Endothelial cell (in vitro differentiated cells): Measurements from ENCODE around the gene SF3A1. TPM values are rescaled to one million over a fixed set of nuclear protein-coding genes. Genes with fewer than 3 reads are reported as not detected.

ENCODE experiments used
- DNase-seq: peaks from one replicate; pipeline ENCODE4 v3.0.0; 2021; ENCODE audit warnings: low spot score
- H3K27ac Mint-ChIP-seq: one replicate; pipeline ENCODE4 v1.8.0; 2021; ENCODE audit warnings: mixed read lengths, inconsistent platforms; ENCODE audit not compliant: unreplicated experiment
- H3K27me3 Mint-ChIP-seq: one replicate; pipeline ENCODE4 v1.8.0; 2021; ENCODE audit warnings: mild to moderate bottlenecking, moderate library complexity, mixed read lengths, inconsistent platforms; ENCODE audit not compliant: unreplicated experiment
- H3K36me3 Mint-ChIP-seq: one replicate; pipeline ENCODE4 v1.8.0; 2021; ENCODE audit warnings: mild to moderate bottlenecking, low read depth, mixed read lengths, inconsistent platforms; ENCODE audit not compliant: unreplicated experiment
- H3K4me1 Mint-ChIP-seq: one replicate; pipeline ENCODE4 v1.8.0; 2021; ENCODE audit warnings: mild to moderate bottlenecking, mixed read lengths, inconsistent platforms; ENCODE audit not compliant: unreplicated experiment
- H3K4me3 Mint-ChIP-seq: one replicate; pipeline ENCODE4 v1.8.0; 2021; ENCODE audit warnings: mild to moderate bottlenecking, mixed read lengths, inconsistent platforms; ENCODE audit not compliant: unreplicated experiment
- H3K9me3 Mint-ChIP-seq: one replicate; pipeline ENCODE4 v1.8.0; 2021; ENCODE audit warnings: mixed read lengths, inconsistent platforms; ENCODE audit not compliant: unreplicated experiment
- CTCF ChIP-seq: fragments of 200-600 bp; sonication (generic); IDR thresholded peaks from one replicate; pipeline ENCODE4 v1.5.0; 2021; ENCODE audit warnings: antibody characterized with exemption; ENCODE audit not compliant: unreplicated experiment
- total RNA-seq: library from RNA; stranded (reverse); fragmentation: NEBNext Ultra II Directional; extraction: Animal tissue kit (Norgen Biotek cat#: 25700); gene quantifications from one replicate; pipeline ENCODE4 v1.2.1, GENCODE V29; 2021; ENCODE audit not compliant: unreplicated experiment

Gene SF3A1
- total RNA-seq, 1 donor from 2014 or later, result 139 TPM

- H3K4me1 Mint-ChIP-seq, result peaks cover 39% of the 10 kb centered on the region
- TF ChIP-seq CTCF, result no peak
- peak; percentile 24 for DNase-seq
Observed at GRCh38 chr22:30305519-30305905, 51.2 kb downstream of the SF3A1 start.

GRCh38 chr22:30304495-30305244 is 52.0 kb downstream of the SF3A1 start:
- Mint-ChIP-seq H3K9me3 (no peaks in the 10 kb centered on the region), H3K27ac (peak overlapping the region; percentile 70), H3K4me3 (peak overlapping the region; percentile 1), H3K36me3 (peaks cover 10% of the 10 kb centered on the region), H3K4me1 (peaks cover 38% of the 10 kb centered on the region), H3K27me3 (peaks cover 8% of the 10 kb centered on the region)
- DNase-seq, result no peak
- TF ChIP-seq CTCF, result no peak

More at GRCh38 chr22:30305519-30305905, 51.2 kb downstream of the SF3A1 start:
- Mint-ChIP-seq H3K27me3 (peaks cover 6% of the 10 kb centered on the region), H3K9me3 (no peaks in the 10 kb centered on the region), H3K36me3 (peaks cover 10% of the 10 kb centered on the region), H3K27ac (peak overlapping the region; percentile 70), H3K4me3 (no peak overlapping the region)

DNA sequence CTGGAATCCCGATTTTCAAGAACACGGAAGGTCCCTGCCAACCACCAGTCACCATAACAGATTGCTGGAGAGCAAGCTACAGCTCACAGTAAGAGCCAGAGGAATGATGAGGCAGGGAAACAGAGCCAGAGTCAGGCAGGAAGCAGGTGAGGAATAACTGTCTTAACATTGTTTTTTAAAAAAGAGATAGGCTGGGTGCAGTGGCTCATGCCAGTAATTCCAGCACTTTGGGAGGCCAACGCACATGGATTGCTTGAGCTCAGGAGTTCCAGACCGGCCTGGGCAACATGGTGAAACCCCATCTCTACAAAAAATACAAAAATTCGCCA is 53.9 kb downstream of the SF3A1 start:
- no peak overlapping the region for H3K27ac Mint-ChIP-seq
- TF ChIP-seq CTCF, result no peak
- H3K4me3 Mint-ChIP-seq, result no peak overlapping the region
- peaks cover 5% of the 10 kb centered on the region for H3K36me3 Mint-ChIP-seq
- H3K27me3 Mint-ChIP-seq, result peaks cover 8% of the 10 kb centered on the region
- peaks cover 38% of the 10 kb centered on the region for H3K4me1 Mint-ChIP-seq
- DNase-seq, result no peak
- H3K9me3 Mint-ChIP-seq, result no peaks in the 10 kb centered on the region

DNA sequence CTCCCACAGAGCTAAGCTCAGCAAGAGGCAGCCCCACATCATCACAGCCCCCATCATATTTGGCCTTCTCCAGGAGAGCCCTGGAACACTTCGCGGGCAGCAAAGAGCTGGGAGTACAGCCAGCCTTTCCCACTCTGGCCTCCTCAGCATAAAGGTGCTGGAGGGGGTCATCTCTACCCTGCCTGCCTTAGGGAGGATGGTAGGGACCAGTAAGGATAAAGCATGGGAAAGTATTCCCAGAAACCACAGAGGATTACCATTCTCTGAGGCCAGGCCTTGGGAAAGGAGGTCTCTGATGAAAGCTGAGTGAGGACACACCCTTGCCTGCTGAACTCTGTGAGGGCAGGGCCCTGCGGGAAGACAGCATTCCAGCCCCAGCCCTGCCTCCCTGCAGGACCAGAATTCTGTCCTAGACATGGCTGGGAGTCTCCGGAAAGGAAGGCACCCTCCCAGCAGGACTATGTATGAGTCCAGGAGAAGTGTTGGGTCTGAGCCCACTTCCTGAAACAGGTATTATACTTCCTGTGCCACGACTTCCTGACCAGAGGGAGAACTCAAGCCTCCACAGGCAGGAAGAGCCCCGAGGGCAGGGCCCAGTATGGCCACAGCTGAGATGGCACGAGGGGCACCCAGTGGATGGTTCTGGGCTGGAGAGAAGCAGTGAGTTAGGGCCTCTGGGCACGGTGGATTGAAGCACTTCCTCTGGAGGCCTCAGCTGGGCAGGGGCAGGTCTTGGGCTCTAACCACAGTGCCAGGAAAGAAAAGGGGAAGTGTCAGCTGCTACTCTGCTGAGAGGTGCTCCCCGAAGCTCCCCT is 54.5 kb downstream of the SF3A1 start:
- H3K4me3 Mint-ChIP-seq, result no peak overlapping the region
- peaks cover 5% of the 10 kb centered on the region for H3K36me3 Mint-ChIP-seq
- DNase-seq, result no peak
- no peak for TF ChIP-seq CTCF
- H3K4me1 Mint-ChIP-seq, result peaks cover 38% of the 10 kb centered on the region
- H3K27ac Mint-ChIP-seq, result no peak overlapping the region
- H3K9me3 Mint-ChIP-seq, result no peaks in the 10 kb centered on the region
- peaks cover 5% of the 10 kb centered on the region for H3K27me3 Mint-ChIP-seq

GRCh38 chr22:30299322-30299721 is 57.4 kb downstream of the SF3A1 start:
- Mint-ChIP-seq H3K27me3 (peaks cover 5% of the 10 kb centered on the region), H3K27ac (no peak overlapping the region), H3K4me3 (no peak overlapping the region), H3K36me3 (peaks cover 7% of the 10 kb centered on the region), H3K4me1 (peaks cover 18% of the 10 kb centered on the region), H3K9me3 (no peaks in the 10 kb centered on the region)
- no peak for DNase-seq
- TF ChIP-seq CTCF, result no peak
